OCI-LY7 (cell line): ENCODE data around the gene DYNLL1. TPM values are rescaled to one million over a fixed set of nuclear protein-coding genes. Genes with fewer than 3 reads are reported as not detected.

Experiments
- BruUV-seq: library from RNA; stranded (reverse); fragments of 400-500 nt; replicated peaks from 2 replicates; lab custom pipeline; 2021; lab: Mats Ljungman, UMichigan
- CTCF ChIA-PET: fragments of 300-600 bp; sonication (Branson Sonifier 250); formaldehyde crosslinking; loops from one replicate; lab custom pipeline; 2022; ENCODE audit warnings: antibody characterized with exemption; ENCODE audit not compliant: unreplicated experiment; lab: Charles Lee
- POLR2A ChIA-PET: fragments of 300-600 bp; sonication (Branson Sonifier 250); formaldehyde crosslinking; loops from one replicate; lab custom pipeline; 2022; ENCODE audit warnings: antibody characterized with exemption; lab: Charles Lee
- DNase-seq: peaks from one replicate; pipeline ENCODE4 v3.0.0-alpha.2; 2015; ENCODE audit warnings: low spot score
- H2AFZ ChIP-seq: fragments of 200-600 bp; sonication (generic), shearing (Covaris generic); 2 replicates; pipeline ENCODE4 v1.6.1; 2014; ENCODE audit warnings: mild to moderate bottlenecking, antibody characterized with exemption, low read length, moderate library complexity
- H3K27ac ChIP-seq: fragments of 200-600 bp; sonication (generic); 2 replicates; pipeline ENCODE4 v1.5.1; 2014; ENCODE audit warnings: mixed run types, low read depth, mild to moderate bottlenecking, moderate library complexity, low read length, inconsistent platforms; ENCODE audit not compliant: poor library complexity, severe bottlenecking
- H3K36me3 ChIP-seq: fragments of 200-600 bp; sonication (generic); 2 replicates; pipeline ENCODE4 v1.6.1; 2014; ENCODE audit warnings: mild to moderate bottlenecking, antibody characterized with exemption, low read length, moderate library complexity, mixed read lengths; ENCODE audit not compliant: insufficient read depth
- H3K4me1 ChIP-seq: fragments of 200-600 bp; sonication (generic); 2 replicates; pipeline ENCODE4 v1.5.1; 2014; ENCODE audit warnings: mild to moderate bottlenecking, low read length; ENCODE audit not compliant: insufficient read depth, poor library complexity, severe bottlenecking
- H3K4me2 ChIP-seq: fragments of 200-600 bp; sonication (generic); 2 replicates; pipeline ENCODE4 v1.6.1; 2014; ENCODE audit warnings: mild to moderate bottlenecking, low read length
- H3K4me3 ChIP-seq: fragments of 200-600 bp; sonication (generic); 2 replicates; pipeline ENCODE4 v1.5.1; 2014; ENCODE audit warnings: mild to moderate bottlenecking, low read depth, low read length; ENCODE audit not compliant: poor library complexity, severe bottlenecking
- H3K79me2 ChIP-seq: fragments of 200-600 bp; sonication (generic); 2 replicates; pipeline ENCODE4 v1.6.1; 2016; ENCODE audit warnings: low read depth, mild to moderate bottlenecking, low read length, moderate library complexity, mixed read lengths; ENCODE audit not compliant: insufficient read depth
- H3K9me2 ChIP-seq: fragments of 200-600 bp; sonication (generic); 2 replicates; pipeline ENCODE4 v1.6.1; 2016; ENCODE audit warnings: mild to moderate bottlenecking, low read length, mixed read lengths; ENCODE audit not compliant: insufficient read depth
- H3K9me3 ChIP-seq: fragments of 200-600 bp; sonication (generic); 2 replicates; pipeline ENCODE4 v1.6.1; 2014; ENCODE audit warnings: mild to moderate bottlenecking, mixed run types, low read length, mixed read lengths
- H4K20me1 ChIP-seq: fragments of 200-600 bp; sonication (generic); 2 replicates; pipeline ENCODE4 v1.6.1; 2014; ENCODE audit warnings: mild to moderate bottlenecking, antibody characterized with exemption, low read length, moderate library complexity, mixed read lengths; ENCODE audit not compliant: insufficient read depth
- EZH2phosphoT487 ChIP-seq: fragments of 200-600 bp; sonication (generic); IDR thresholded peaks from 2 replicates; pipeline ENCODE4 v1.6.1; 2018; ENCODE audit warnings: low read depth, borderline replicate concordance, mild to moderate bottlenecking, mixed run types, antibody characterized with exemption, low read length, moderate library complexity, mixed read lengths
- intact Hi-C: fragments of 100-400 bp; cut with micrococcal nuclease; formaldehyde crosslinking; loops from one replicate; pipeline ENCODE4 v1.10.0; 2022; ENCODE audit not compliant: unreplicated experiment
- total RNA-seq, 2 experiments: library from RNA; depleted of rRNA in 1 of 2; stranded (reverse); fragments of >200 nt in 1 of 2; shearing (Covaris generic) in 1 of 2; gene quantifications; 2 replicates each; pipeline ENCODE4 v1.2.3, GENCODE V29; 2014 to 2022
- TF ChIP-seq, protein P1 (sequence below): fragments of 200-600 bp; sonication (generic); conservative IDR thresholded peaks from 2 replicates; pipeline ENCODE4 v1.5.1; 2014; ENCODE audit warnings: mild to moderate bottlenecking, antibody characterized with exemption, low read length, moderate library complexity, mixed read lengths

DYNLL1 gene
- total RNA-seq, 2 experiments from 2014 or later: 321 to 400 TPM

- BruUV-seq: no TSS peak
- Histone ChIP-seq H3K4me3 (no peak overlapping the region), H4K20me1 (peaks cover 38% of the 10 kb centered on the region), H3K36me3 (peaks cover 98% of the 10 kb centered on the region), H3K27ac (no peak overlapping the region), H3K9me2 (no peaks in the 10 kb centered on the region), H3K4me1 (peaks cover 23% of the 10 kb centered on the region), H3K9me3 (no peaks in the 10 kb centered on the region), H3K79me2 (peaks cover 59% of the 10 kb centered on the region), H2AFZ (no peak overlapping the region), H3K4me2 (no peak overlapping the region)
- ChIA-PET CTCF (no interaction called here), POLR2A (no interaction called here)
- no peak for DNase-seq
- TF ChIP-seq, protein P1, sequence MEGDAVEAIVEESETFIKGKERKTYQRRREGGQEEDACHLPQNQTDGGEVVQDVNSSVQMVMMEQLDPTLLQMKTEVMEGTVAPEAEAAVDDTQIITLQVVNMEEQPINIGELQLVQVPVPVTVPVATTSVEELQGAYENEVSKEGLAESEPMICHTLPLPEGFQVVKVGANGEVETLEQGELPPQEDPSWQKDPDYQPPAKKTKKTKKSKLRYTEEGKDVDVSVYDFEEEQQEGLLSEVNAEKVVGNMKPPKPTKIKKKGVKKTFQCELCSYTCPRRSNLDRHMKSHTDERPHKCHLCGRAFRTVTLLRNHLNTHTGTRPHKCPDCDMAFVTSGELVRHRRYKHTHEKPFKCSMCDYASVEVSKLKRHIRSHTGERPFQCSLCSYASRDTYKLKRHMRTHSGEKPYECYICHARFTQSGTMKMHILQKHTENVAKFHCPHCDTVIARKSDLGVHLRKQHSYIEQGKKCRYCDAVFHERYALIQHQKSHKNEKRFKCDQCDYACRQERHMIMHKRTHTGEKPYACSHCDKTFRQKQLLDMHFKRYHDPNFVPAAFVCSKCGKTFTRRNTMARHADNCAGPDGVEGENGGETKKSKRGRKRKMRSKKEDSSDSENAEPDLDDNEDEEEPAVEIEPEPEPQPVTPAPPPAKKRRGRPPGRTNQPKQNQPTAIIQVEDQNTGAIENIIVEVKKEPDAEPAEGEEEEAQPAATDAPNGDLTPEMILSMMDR: no peak
- no peak for TF ChIP-seq EZH2phosphoT487
- intact Hi-C loops: no loop called here
Measured at GRCh38 chr12:120463712-120464111, 32.2 kb upstream of the DYNLL1 start.

DNA sequence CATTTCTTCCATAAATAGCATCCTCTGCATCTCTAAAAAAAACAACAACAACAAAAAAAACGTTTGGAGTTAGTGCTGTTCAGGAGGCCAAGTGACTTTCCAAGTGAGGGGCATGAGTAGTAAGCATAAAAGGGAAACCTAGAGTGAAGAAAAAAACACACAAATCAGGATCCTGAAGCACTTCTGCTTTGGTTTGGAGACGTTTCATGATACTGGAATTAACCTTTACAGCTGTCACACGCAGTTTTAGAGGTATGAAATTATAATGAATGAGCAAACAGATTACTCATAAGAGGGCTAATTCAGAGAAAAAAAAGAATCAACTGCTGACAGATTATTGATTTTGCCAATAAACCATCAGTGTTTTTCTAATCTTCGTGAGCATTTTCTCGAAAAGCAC is 30.2 kb upstream of the DYNLL1 start:
- Histone ChIP-seq H4K20me1 (peaks cover 38% of the 10 kb centered on the region), H3K4me3 (no peak overlapping the region), H3K9me3 (no peaks in the 10 kb centered on the region), H3K27ac (no peak overlapping the region), H3K79me2 (peaks cover 67% of the 10 kb centered on the region), H2AFZ (no peak overlapping the region), H3K36me3 (peaks cover 81% of the 10 kb centered on the region), H3K4me2 (no peak overlapping the region), H3K9me2 (no peaks in the 10 kb centered on the region), H3K4me1 (peaks cover 34% of the 10 kb centered on the region)
- no peak for DNase-seq
- no TSS peak for BruUV-seq
- ChIA-PET CTCF (no interaction called here), POLR2A (interaction anchor here (0.6 to 2.0 kb wide), 3 partner anchors 31 to 468 kb away, joined by 4 read pairs; no protein-coding TSS in a partner anchor)
- TF ChIP-seq EZH2phosphoT487: no peak
- TF ChIP-seq, protein P1: no peak
- intact Hi-C loops: loop anchor here (2.0 kb wide), 1 partner anchor 27 kb away; the partner anchor contains the start of gene COX6A1

DNA sequence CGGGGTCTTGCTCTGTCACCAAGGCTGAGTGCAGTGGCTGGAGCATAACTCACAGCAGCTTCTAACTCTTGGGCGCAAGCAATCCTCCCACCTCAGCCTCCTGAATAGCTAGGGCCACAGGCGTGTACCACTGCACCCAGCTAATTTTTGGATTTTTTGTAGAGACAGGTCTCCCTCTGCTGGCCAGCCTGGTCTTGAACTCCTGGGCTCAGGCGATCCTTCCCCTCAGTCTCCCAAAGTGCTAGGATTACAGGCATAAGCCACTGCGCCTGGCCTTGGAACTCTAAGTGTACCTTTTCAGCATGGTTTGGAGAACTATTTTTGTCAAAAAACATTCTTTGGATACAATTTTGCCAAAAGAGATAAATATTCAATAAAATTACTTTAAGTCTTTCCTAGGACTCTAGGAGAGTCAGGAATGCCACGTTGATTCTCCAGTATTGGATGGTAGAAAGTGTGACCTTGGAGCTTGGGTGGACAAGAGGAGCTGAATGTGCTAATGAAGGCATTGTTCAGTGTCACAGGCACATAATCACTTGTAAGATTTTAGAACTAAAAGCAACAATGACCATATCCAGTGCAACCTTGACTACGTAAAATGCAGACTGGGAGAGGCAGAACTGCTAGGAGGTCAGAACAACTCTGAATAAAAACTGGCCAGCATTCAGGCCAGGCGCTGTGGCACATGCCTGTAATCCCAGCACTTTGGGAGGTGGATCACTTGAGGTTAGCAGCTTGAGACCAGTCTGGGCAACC is 29.2 kb upstream of the DYNLL1 start:
- Histone ChIP-seq H3K4me1 (peaks cover 42% of the 10 kb centered on the region), H3K27ac (no peak overlapping the region), H3K9me3 (no peaks in the 10 kb centered on the region), H3K79me2 (peaks cover 67% of the 10 kb centered on the region), H2AFZ (no peak overlapping the region), H3K4me2 (peak overlapping the region; percentile 100), H3K36me3 (peaks cover 71% of the 10 kb centered on the region), H4K20me1 (peaks cover 38% of the 10 kb centered on the region), H3K4me3 (peak overlapping the region; percentile 18), H3K9me2 (no peaks in the 10 kb centered on the region)
- POLR2A ChIA-PET: interaction anchor here (1.7 to 2.0 kb wide), 2 partner anchors 8 to 30 kb away, joined by 4 to 5 read pairs; no protein-coding TSS in a partner anchor
- TF ChIP-seq, protein P1: peak; percentile 82
- no peak for TF ChIP-seq EZH2phosphoT487
- no TSS peak for BruUV-seq
- peak; percentile 64 for DNase-seq
- intact Hi-C loops: loop anchor here (2.0 kb wide), 1 partner anchor 28 kb away; the partner anchor contains the start of gene COX6A1
- CTCF ChIA-PET: interaction anchor here (0.6 to 1.0 kb wide), 2 partner anchors 14 to 37 kb away, joined by 3 to 6 read pairs; no protein-coding TSS in a partner anchor
